Stimulated activated naive CD8-positive, alpha-beta T cell treated with anti-CD3 and anti-CD28 coated beads, Interleukin-15, amount 100 ng/mL, for 72 hours (primary cell): ENCODE measurements around the gene ADRA2B.
"Not testable (repeated sequence)": the region's sequence is repeated elsewhere in the genome, so short reads cannot be mapped to it uniquely, and the experiment has no call there.

Experiments
- ATAC-seq: fragments of 150-1000 bp; cut with Tn5 transposase; 2 replicates; pipeline ENCODE4 v1.10.0; 2021; ENCODE audit warnings: mild to moderate bottlenecking, moderate library complexity
- DNase-seq, 2 donors: peaks; one replicate each; pipeline ENCODE4 v3.0.0; 2021 to 2022
- H3K27ac Mint-ChIP-seq, 2 donors: one replicate each; pipeline ENCODE4 v1.8.0; 2022; ENCODE audit warnings: mild to moderate bottlenecking in 2 of 2, mixed read lengths in 2 of 2, moderate library complexity in 2 of 2
- H3K27me3 Mint-ChIP-seq: one replicate; pipeline ENCODE4 v1.8.0; 2022; ENCODE audit warnings: mixed read lengths
- H3K4me1 Mint-ChIP-seq: one replicate; pipeline ENCODE4 v1.8.0; 2022; ENCODE audit warnings: mild to moderate bottlenecking, mixed read lengths
- H3K4me3 Mint-ChIP-seq, 2 donors: one replicate each; pipeline ENCODE4 v1.8.0; 2022; ENCODE audit warnings: mild to moderate bottlenecking in 2 of 2, mixed read lengths in 2 of 2, moderate library complexity in 1 of 2
- H3K9me3 Mint-ChIP-seq, 2 donors: one replicate each; pipeline ENCODE4 v1.8.0; 2022; ENCODE audit warnings: mixed read lengths in 2 of 2

ADRA2B gene

DNA sequence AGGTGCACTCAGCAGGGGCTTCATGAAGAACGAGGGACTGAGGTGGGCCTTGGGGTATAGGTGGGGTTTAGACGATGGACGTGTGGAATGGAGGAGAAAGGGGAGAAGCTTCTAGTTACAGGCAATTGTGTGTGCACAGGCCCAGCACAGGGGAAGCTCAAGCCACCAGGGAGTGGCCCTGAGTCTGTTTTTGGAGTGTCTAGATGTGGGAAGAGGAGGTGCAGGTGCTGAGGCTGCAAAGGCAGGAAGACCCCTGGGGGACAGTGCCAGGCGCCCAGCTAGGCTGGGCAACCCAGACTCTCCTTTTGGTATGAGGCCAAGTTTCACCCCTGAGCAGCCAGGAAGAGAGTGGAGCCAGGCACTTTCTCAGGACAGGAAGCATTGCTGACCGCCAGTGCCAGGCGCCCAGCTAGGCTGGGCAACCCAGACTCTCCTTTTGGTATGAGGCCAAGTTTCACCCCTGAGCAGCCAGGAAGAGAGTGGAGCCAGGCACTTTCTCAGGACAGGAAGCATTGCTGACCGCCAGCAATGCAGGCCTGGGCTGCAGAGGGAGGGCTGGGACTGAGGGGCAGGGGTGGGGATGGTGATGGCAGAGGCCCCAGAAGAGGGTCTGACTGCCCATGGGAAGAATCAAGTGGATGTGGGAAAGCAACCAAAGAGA is 31.4 kb downstream of the ADRA2B start:
- H3K4me1 Mint-ChIP-seq, H3K27me3 Mint-ChIP-seq, H3K4me3 Mint-ChIP-seq, H3K9me3 Mint-ChIP-seq, ATAC-seq: not testable (repeated sequence)
- peak overlapping the region in 1 of 2 donors; percentile 26 for H3K27ac Mint-ChIP-seq
- DNase-seq, result peak in 1 of 2 donors; percentile 2

DNA sequence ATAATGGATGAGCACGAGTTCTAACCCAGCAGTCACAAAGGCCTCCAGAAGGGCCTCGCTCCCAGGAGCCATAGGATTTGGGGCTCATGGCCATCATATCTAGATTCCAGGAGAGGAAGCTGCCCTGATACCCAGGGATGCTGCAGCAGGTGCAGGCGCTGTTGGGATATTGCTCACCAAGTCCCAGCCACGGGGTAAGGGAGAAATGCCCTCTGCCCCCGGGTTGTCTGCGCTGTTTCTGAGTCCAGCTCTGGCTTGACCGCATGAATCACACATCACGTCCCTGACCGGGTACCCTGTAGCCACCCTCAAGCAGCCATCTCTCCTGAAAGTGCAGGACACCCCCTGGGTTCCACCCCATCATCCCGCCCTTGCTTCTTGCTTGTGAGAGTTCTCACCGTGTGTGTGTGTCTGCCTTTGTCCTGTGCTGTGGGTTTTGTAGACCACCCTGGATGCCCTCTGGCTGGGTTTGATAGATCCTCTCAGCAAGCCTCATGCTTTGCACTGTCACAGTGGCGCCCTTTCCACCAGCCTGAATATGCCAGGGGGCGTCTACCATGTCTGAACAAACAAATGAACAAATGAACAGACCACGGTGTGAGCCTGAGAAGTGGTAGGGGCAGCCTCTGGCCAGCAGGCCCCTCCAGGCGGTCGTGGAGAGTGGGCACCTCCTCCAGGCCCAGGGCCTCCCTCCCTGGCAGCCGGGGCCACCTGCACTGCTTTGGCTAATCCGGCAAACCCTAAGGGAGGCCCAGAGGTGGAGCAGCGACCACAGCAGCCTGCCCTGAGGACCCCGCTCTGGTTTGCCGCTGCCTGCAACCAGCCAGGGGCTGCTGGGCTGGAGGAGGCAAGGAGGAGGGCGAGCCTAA is 32.1 kb downstream of the ADRA2B start:
- no peak overlapping the region for H3K27ac Mint-ChIP-seq
- ATAC-seq, result no peak
- peaks cover 8% of the 10 kb centered on the region for H3K27me3 Mint-ChIP-seq
- no peak overlapping the region for H3K4me3 Mint-ChIP-seq
- H3K9me3 Mint-ChIP-seq, result no peaks in the 10 kb centered on the region
- H3K4me1 Mint-ChIP-seq, result no peaks in the 10 kb centered on the region
- peak in 1 of 2 donors; percentile 6 for DNase-seq

DNA sequence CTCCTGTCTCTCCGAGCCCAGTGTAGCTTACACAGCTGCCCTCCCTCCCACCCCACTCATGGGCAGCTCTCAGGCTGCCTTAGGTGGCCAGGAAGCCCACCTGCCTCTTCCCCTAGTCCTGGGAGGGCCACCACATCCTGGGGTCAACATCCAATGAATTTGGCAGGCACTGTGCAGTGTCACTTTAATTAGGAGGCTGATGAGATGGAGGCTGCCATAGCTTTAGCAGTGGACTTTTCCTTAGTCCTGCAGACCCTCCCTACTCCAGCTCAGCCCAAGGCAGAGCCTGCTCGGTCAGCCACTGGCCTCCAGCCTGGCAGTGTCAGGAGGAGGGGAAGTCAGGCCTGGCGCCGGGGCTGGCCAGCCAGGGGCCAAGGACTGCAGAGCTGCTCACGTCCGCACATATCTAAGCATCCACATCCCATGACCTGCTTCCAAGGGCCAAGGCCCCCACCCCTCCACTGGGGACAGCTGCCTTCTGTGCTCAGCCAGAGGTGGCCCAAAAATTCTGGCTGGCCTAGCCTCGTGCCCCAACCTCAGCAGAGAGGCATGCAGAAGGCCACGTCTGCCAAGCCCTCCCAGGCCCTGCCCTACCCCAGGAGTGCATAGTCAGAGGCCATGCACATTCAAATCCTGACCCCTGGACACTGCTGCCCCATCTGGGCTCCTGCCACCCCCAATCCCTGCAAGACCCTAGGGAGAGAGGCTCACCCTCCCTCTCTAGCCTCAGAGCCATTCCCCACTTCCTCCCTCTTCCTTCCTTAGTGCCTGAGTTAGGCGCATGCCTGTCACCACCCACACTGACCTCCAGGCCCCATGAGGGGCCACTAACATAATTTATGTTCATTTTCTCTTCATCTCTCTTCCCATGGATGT is 33.1 kb downstream of the ADRA2B start:
- no peaks in the 10 kb centered on the region for H3K9me3 Mint-ChIP-seq
- DNase-seq (peak in 1 of 2 donors; percentile 5), ATAC-seq (peak; percentile 12)
- H3K27ac Mint-ChIP-seq, result no peak overlapping the region
- no peak overlapping the region for H3K4me3 Mint-ChIP-seq
- H3K4me1 Mint-ChIP-seq, result no peaks in the 10 kb centered on the region
- H3K27me3 Mint-ChIP-seq, result peaks cover 8% of the 10 kb centered on the region

DNA sequence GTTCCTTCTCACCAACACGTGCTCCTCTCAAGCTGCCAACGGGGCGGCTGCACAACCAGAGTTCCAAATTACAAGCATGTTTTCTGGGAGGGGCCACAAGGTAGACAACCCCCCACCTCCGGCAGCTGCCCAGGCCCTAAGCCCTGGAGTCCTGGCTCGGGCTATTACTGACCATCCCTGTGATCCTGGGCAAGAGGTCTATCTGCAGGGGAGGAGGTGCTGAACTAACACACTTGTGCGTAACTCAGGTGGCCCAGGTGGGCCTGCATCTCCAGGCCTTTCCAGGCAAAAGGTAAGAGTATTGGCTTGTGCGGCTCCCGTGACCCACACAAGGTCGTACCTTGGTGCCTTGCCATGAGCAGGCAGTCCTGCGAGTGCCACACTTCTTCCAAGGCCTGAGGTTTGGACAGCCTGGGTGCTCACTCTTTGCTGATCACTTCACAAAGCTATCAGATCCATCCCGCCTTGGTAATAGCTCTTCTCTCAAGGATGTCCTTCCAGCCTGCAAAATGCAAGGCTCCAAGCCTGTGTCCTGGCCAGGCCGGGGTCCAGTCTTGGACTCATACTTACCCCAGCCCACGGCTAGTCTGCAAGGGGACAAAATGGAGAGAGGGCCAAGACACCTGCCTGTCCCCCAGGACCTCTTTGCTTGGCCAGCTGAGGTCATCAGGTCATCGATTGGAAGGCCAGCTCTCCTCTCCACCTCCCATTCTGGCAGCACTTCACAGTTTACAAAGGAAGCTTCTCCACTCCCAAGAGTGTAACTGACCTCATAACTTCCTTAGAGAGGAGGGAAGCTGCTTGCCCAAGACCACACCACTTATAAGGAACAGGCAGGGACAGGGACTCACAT is 33.9 kb downstream of the ADRA2B start:
- DNase-seq, result no peak
- no peak for ATAC-seq
- H3K4me1 Mint-ChIP-seq, result no peaks in the 10 kb centered on the region
- no peak overlapping the region for H3K27ac Mint-ChIP-seq
- no peak overlapping the region for H3K4me3 Mint-ChIP-seq
- H3K9me3 Mint-ChIP-seq, result no peaks in the 10 kb centered on the region
- peaks cover 8% of the 10 kb centered on the region for H3K27me3 Mint-ChIP-seq

DNA sequence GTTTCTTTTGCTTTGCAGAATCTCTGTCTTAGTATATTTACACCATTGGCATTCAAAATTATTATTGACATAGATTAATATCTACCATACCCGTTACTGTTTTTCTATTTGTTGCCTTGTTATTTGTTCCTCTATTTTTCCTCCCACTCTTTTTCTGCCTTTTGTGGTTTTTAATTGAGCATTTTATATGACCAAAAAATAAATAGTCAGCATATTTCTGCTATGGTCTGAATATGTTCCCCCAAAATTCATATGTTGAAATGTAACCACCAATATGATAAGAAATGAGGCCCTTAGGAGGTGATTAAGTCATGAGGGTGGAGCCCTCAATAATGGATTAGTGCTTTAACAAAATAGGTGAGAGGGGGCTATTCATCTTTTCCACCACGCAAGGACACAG is 35.3 kb downstream of the ADRA2B start:
- peaks cover 8% of the 10 kb centered on the region for H3K27me3 Mint-ChIP-seq
- H3K9me3 Mint-ChIP-seq, result peaks cover 0 to 3% of the 10 kb centered on the region in 2 donors
- no peak for ATAC-seq
- no peak for DNase-seq
- H3K4me3 Mint-ChIP-seq, result no peak overlapping the region
- H3K27ac Mint-ChIP-seq, result no peak overlapping the region
- H3K4me1 Mint-ChIP-seq, result no peaks in the 10 kb centered on the region

DNA sequence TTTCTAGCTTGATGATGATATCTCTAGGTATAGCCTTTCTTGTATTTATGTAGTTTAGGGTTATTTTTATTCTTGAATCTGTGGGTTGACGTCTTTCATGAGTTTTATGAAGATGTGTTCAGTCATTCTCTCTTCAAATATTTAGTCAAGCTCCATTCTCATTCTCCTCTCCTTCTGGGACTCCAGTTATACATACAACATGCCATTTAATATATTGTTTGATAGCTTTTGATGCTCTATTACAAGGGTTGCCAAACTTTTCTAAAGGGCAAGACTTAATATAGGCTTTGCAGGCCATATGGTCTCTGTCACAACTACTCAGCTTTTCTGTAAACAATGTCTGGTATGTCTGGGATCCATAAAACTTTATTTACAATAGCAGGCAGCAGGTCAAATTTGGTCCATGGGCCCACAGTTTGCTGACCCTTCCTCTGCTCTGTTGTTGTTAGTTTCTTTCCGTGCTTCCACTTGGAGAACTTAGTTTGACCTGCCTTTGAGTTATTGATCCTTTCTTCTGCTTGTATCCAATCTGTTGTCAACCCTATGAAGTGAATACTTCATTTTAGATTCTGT is 41.1 kb downstream of the ADRA2B start:
- H3K9me3 Mint-ChIP-seq, result peaks cover 17% of the 10 kb centered on the region in 2 donors
- DNase-seq, result no peak
- no peak overlapping the region for H3K27ac Mint-ChIP-seq
- no peaks in the 10 kb centered on the region for H3K4me1 Mint-ChIP-seq
- no peak for ATAC-seq
- H3K27me3 Mint-ChIP-seq, result peaks cover 7% of the 10 kb centered on the region
- no peak overlapping the region for H3K4me3 Mint-ChIP-seq

DNA sequence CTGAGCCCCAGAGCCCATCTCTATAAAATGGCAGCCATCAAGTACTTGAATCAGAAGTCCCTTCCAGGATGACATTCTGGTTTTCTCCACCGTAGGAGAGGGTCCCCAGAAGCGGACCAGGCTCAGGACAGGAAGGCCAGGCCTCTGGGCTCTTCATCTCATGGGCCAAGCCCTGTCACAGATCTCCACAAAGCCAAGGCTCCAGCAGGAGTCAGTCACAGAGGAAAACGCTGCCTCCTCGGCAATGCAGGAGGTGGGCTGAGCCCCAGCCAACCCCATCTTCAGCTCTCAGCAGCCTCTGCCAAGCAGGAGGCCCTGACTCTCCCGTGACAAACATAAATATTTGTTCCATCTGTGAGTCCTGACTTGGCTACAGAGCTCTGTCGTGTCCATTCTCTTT is 42.2 kb downstream of the ADRA2B start:
- ATAC-seq, result no peak

DNA sequence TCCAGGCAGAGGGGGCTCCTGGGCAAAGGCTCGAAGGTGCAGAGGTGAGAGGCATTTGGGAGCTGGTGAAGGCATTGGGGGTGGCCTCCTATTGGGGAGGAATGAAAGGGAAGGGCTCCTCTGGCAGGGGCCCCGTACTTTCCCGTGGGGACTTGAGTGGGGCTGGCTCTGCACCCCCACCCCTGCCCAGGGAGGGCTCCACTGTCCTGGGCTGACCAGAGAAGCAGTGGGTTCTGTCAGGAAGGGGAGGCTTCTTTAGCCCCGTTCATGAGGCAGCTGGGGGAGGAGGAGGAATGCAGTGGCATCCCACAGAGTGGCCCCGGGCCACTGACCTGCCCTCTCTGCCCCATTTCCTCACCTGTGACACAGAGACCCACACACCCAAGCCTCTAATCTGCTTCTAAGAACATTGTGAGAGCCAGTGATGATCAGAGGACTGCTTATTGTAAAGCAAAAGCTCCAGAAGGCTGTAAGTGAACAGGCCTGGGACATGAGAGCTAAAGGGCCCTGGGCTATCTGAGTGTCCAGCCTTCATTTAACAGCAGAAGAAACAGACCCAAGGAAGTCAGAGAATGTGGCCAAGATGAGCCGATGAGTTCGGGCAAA is 43.1 kb downstream of the ADRA2B start:
- ATAC-seq, result no peak
- Mint-ChIP-seq H3K4me1 (no peaks in the 10 kb centered on the region), H3K4me3 (no peak overlapping the region), H3K27ac (peak overlapping the region in 1 of 2 donors; percentile 89), H3K9me3 (peaks cover 17% of the 10 kb centered on the region in 2 donors), H3K27me3 (peaks cover 7% of the 10 kb centered on the region)
- DNase-seq, result no peak

More for the DNA sequence above, 42.2 kb downstream of the ADRA2B start:
- peaks cover 17% of the 10 kb centered on the region in 2 donors for H3K9me3 Mint-ChIP-seq
- H3K4me1 Mint-ChIP-seq, result no peaks in the 10 kb centered on the region
- no peak overlapping the region for H3K4me3 Mint-ChIP-seq
- DNase-seq, result no peak
- H3K27me3 Mint-ChIP-seq, result peaks cover 7% of the 10 kb centered on the region
- no peak overlapping the region for H3K27ac Mint-ChIP-seq

DNA sequence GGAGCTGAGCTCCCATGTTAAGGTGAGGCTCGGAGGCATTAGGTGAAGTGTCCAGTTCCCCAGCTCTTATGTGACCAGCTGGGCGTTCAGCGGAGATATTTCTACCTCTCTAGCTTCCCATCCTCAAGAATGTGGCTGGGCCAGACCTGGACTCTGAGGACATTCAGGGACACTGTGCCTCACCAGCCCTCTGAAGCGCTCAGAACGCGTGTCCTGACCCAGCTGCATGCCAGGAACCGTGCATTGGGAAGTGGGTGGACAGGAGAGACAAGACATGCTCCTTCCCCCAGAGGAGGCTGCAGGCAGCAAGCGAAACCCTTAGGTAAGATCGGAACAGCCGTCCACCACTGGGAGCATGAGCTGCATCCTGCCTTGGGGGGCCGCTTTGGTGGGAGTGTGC is 43.6 kb downstream of the ADRA2B start:
- H3K27ac Mint-ChIP-seq, result peak overlapping the region in 1 of 2 donors; percentile 89

DNA sequence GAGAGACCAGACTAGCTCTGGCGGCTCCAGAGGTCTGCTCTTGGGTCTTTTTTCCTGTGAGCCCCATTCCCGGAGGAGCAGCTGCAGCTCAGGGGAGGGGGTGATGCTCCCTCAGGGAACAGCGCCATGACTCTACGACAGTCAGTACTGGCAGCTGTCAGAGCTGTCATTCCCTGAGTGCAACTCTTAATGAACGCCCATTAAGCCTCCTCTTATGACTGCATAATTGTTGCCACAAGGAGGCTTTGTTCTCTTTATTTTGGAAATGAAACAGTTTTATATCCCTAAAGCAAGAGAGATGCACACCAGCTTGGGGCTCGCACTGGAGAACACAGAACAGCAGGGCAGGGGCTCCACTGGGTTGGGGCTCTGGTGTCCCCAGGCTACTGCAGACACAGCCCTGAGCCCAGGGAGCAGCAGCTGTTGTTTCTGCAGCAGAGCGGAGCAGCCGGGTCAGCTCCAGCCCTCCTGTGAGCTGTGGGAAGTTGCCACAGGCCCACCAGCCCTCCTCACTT is 44.3 kb downstream of the ADRA2B start:
- not testable (repeated sequence) for H3K4me3 Mint-ChIP-seq, H3K27ac Mint-ChIP-seq, H3K27me3 Mint-ChIP-seq, ATAC-seq, DNase-seq, H3K4me1 Mint-ChIP-seq
- peaks cover 17% of the 10 kb centered on the region in 2 donors for H3K9me3 Mint-ChIP-seq

More for the DNA sequence above, 43.6 kb downstream of the ADRA2B start:
- Mint-ChIP-seq H3K4me1 (no peaks in the 10 kb centered on the region), H3K4me3 (no peak overlapping the region), H3K9me3 (peaks cover 17% of the 10 kb centered on the region in 2 donors), H3K27me3 (peaks cover 7% of the 10 kb centered on the region)
- DNase-seq (no peak), ATAC-seq (no peak)

DNA sequence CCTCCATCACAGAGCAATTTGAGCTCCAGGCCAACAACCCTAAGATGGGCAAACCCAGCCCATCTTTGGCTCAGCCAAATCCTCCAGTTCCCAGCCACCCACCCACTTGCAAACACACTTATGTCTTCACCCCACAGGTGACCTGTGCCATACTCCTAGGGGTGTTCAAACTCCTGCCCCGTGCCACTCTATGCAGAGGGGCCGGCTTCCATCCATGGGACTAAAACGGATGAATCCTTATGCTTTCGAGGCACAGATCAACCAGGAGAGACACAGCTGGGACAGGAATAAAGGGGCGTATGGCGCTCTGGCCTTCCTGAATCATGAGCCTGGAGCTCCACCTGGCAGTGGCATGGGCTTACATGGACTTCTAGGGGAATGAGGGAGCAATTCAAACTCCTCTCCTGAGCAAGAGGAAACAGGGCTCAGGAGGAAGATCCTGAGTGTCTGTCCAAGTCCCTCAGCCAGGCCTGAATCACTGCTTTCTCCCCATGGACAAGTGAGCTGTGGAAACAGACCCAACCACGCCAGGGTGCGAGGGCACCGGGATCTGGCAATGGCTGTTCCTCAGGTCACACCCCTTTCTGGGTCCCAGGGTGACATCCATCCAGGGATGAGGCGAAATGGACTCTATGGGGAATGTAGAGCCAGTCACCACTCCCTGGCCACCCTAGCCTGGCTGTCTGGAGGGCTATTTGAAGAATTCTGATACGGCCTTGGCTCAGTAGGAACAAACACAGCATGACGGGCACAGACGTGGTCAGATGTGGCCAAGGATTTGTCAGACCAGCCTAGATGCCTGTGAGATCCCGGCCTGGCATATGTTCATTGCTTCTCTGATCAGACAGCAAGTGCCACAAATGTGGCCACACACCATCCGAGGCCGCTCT is 45.0 kb downstream of the ADRA2B start:
- H3K27me3 Mint-ChIP-seq, H3K27ac Mint-ChIP-seq, DNase-seq, H3K4me3 Mint-ChIP-seq, ATAC-seq, H3K4me1 Mint-ChIP-seq: not testable (repeated sequence)
- peaks cover 17% of the 10 kb centered on the region in 2 donors for H3K9me3 Mint-ChIP-seq

DNA sequence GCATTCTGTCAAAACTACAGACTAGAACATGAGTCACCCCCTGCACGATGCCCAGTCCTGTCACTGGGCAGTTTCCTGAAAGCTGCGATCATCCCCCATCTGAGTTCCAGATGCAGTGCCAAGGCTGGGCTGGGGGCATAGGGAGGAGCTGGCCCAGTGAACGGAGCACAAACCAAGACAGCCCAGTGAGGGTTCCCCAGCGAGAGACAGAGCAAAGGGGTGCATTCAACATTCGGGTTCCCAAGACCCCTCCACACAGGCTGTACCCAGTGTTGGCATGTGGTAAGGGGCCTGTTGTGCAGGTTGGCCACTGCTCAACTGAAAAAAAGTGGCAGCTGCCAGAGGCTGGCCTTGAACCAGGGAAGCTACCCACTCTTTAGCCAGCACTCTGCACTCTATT is 46.0 kb downstream of the ADRA2B start:
- not testable (repeated sequence) for H3K27ac Mint-ChIP-seq, DNase-seq, H3K4me1 Mint-ChIP-seq, H3K27me3 Mint-ChIP-seq, H3K4me3 Mint-ChIP-seq, ATAC-seq
- H3K9me3 Mint-ChIP-seq, result peaks cover 7 to 11% of the 10 kb centered on the region in 2 donors

DNA sequence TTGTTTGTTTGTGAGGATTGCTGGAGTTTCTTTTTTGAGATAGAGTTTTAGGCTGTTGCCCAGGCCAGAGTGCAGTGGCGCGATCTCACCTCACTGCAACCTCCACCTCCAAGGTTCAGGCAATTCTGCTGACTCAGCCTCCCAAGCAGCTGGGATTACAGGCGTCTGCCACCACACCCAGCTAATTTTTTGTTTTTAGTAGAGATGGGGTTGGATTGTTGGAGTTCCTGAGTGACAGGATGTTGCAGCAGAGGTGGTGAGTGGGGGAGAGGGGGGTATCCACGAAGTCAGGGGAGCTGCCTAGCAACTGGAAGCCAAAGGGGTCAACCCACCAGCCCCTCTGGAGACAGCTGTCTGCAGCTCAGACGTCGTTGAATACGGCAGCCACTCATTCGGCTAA is 46.5 kb downstream of the ADRA2B start:
- not testable (repeated sequence) for ATAC-seq, H3K27me3 Mint-ChIP-seq

More for the DNA sequence above, 46.5 kb downstream of the ADRA2B start:
- H3K4me3 Mint-ChIP-seq, H3K27ac Mint-ChIP-seq, H3K4me1 Mint-ChIP-seq, H3K9me3 Mint-ChIP-seq, DNase-seq: not testable (repeated sequence)
